GOT3 (cell line): ENCODE measurements around the gene SPG11.
"Not testable (repeated sequence)": the region's sequence is repeated elsewhere in the genome, so short reads cannot be mapped to it uniquely, and the experiment has no call there.

Source experiments
- DNase-seq: peaks from one replicate; lab custom pipeline; 2025; ENCODE audit warnings: mixed read lengths; lab: John Stamatoyannopoulos, UW

Gene SPG11

DNA sequence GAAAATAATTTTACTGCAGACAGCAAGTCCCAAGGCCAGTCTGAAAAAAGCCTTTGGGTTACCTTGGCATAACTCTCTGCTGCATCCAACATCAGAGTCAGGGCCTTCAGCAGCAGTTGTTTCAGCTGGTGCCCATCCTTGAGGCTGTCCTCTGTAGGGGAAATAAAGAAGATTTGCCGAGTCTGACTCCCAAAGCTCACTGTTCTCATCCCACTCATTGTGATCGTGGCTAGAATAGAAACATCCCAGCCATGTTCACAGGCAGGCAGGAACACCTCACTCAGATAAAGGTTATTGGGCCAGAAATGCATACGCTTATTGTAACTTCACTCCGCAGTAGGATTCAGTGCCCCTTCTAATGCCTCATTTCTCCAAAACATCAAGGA lies 97.3 kb downstream of the SPG11 start:
- DNase-seq, result no peak

DNA sequence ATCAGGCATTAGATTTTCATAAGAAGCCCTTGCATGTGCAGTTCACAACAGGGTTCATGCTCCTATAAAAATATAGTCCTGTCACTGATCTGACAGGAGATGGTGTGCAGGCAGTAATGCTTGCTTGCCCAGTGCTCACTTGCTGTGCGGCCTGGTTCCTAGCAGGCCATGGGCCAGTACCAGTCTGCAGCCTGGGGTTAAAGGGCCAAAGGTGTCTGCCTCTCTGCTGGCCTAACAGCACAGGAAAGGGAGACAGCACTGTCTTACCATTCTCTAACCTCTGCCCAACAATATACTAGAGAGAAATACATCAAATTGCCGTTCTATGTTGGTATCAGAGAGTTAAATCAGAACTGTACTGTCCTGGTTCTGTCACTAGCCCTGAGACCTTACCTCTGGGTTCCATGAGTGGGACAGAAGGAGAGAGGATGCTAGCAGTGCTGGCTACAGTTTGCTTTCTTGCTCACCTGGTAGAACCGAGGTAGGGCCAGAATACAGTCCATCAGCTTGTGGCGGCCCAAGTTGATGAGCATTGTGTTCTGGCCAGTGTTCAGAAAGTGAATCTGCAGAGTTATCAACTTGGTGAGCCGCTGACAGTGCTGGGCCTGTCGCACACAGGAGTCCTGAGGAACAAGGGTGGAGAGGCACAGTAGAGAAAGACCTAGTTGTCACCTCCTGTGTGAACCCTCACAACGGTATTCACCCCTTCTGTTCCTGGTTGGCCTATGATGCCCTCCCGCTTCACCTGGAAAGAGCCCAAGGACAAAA lies 97.9 kb downstream of the SPG11 start:
- DNase-seq, result no peak

DNA sequence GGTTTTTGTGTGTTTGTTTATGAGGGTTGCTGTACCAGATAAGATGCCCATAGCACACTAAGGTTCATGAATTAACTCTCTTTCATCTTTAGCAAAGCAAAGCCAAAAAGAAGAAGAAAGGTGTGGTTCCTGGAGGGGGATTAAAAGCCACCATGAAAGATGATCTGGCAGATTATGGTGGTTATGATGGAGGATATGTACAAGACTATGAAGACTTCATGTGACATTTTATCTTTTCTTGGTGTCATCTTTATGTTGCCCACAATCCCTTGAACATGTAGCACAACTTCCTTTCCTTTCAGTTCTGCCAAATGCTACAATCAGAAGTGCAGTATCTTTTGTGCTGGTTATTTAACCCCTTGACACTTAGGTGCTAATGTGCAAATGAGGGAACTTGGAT lies 102.5 kb downstream of the SPG11 start:
- not testable (repeated sequence) for DNase-seq

DNA sequence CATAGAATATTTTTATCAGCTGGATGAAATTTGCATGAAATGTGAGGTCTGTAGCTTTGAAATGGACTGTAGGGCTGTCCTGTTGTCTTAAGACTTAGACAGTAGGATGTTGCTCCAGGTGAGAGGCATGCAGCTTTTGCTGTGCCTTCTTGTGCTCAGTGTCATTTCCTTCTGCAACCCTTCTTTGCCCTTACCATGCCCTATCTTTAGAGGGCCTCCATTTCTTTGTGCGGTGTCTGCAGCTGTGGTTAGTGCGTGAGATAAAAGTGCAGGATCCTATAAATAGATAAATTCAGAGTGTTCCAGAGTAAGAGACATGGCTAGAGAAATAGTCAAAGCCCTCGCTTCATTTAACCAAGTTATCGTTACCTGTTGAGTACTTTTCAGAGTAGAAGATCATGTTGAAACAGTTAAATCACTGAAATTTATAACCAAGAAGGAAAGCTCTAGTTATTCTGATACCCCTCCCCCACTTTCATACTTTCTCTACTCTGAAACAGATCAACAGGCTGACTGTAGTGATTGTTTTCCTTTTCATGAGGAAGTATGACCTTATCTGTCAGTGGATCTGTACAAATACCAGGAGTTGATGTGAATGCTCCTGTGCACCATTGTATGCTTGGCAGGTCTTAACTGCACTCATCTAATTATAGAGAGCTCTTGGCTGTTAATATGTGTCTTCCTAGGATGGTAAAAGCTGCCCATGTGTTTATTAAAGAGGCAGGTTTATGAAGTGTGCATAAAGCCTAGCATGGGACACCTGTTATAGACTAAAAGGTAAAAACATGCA lies 108.3 kb downstream of the SPG11 start:
- no peak for DNase-seq

DNA sequence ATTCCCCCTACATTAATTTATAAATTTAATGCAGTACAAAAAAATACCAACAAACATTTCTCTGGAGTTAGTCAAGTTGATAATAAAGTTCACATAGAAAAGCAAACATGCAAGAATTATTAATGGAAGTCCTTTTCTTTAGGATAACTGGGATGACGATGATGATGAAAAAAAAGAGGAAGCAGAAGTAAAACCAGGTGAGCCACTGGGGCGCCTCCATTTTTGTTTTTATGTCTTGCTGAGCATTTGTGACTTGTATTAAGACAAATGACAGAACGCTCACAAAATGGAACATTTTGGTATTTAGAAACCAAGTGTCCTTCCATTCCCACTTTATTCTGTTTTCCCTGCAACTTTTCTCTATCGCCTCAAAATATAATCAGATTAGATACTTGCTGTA lies 112.7 kb downstream of the SPG11 start:
- no peak for DNase-seq

DNA sequence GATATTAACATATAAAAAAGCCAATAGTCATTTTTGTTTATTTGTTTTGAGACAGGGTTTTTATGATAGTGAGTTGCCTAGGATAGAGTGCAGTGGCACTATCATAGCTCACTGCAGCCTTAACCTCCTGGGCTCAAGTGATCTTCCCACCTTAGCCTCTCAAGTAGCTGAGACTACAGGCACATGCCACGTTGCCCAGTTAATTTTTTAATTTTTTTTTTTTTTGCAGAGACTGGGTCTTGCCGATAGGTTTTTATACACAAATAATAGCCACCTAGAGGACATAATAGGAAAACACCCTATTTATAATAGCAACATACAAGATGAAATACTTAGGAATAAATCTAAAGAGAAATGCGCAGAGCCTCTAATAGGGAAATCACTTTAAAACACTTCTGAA lies 113.2 kb downstream of the SPG11 start:
- no peak for DNase-seq

DNA sequence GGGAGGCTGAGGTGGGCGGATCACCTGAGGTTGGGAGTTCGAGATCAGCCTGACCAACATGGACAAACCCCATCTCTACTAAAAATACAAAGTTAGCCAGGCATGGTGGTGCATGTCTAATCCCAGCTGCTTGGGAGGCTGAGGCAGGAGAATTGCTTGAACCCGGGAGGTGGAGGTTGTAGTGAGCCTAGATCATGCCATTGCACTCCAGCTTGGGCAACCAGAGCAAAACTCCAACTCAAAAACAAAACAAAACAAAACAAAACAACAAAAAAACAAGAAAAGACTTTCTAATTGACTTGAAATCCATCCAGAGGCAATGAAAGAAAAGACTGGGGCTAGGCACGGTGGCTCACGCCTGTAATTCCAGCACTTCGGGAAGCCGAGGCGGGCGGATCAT lies 114.3 kb downstream of the SPG11 start:
- DNase-seq, result not testable (repeated sequence)

DNA sequence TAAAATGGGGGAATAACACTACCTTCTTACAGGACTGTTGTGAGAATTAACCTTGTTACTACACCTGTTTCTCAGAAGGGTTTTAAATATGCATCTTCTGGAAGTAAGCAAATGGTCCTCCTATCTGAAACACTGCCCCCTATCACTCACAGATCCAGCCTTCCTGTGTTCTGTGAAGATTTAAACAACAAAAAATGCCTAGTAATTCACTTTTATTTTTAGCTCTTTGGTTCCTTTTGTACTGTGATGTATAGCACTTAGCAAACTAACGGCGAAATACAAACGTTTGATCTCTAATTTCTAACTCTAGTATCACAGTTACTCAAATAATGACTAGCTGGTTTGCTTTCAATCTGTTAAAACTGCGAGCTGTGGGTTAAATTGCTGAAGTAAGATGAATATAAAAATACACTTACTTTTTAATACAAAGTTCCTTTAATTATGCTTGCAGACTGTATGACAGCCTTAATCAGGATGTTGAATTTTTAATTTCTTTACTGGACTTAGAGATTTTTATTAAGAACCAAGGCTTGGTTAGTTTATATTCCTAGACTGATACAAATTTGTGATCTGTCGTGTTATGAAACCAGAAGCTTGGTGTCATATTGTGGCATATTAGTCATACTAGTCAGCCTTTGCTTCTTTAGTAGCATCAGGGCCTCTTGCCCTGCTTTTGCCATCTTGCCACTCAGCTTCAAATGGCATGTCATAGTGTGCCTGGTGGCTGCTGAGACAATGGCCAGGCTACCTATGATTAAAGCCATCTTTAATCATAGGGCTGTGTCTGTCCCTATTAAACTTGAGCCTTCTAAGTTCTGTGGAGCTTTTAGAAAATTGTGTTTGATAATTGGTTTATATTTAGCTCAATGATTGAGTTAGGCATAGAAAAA lies 117.3 kb downstream of the SPG11 start:
- no peak for DNase-seq

DNA sequence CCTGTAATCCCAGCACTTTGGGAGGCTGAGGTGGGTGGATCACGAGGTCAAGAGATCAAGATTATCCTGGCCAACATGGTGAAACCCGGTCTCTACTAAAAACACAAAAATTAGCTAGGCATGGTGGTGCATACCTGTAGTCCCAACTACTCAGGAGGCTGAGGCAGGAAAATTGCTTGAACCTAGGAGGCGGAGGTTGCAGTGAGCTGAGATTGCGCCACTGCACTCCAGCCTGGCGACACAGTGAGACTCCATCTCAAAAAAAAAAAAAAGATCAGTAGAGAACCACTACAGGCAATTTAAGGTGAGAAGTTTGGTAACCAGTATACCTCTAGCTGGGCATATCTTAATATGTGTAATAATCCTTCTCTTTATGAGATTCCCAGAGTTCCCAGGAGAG lies 118.7 kb downstream of the SPG11 start:
- not testable (repeated sequence) for DNase-seq

DNA sequence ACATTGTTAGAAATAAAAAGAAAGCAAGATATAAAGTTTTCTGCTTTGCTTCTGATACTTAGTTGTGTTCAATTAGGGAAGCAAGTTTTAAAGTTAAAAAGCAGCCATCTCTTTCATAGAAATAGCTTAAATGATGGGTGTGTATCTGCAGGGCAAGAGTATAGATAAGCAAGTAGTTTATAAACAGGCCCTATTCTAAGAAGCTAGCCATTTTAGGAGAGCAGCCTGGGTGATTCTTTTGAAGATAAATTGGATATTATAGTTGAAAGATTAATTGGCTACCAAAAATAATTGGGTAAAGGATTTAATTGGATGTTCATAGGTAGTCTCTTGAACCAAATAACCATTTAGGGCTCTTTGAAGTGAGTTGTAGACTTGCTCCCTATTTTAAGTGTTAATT lies 120.9 kb downstream of the SPG11 start:
- DNase-seq, result no peak

DNA sequence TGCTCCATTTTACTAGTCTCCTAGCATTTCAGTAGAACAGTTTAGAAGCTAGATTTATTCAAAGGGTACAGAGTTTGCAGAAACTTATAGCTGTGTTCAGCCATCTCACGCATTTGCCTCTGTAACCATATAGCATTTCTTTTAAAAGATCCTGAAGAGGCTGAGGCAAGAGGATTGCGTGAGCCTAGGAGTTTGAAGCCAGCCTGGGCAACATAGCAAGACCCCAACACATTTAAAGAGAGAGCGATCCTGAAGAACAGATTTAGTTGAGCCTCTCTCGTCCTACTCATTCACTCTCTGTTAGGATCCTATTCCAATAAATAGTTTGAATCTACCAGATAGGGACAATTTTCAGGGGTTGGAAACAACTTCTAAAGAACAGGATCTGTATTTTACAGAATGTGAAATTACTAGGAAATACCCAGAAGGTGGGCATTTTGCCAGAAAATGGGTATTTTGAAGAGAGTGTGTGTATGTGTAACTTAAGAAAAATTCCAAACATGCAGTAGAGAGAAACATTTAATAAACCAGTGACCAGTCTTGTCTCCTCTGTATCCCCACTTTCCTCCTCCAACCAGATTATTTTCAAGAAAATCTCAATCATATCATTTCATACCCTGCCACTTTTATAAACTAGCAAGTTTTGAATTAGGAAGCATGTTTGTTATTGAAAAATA lies 122.0 kb downstream of the SPG11 start:
- no peak for DNase-seq

DNA sequence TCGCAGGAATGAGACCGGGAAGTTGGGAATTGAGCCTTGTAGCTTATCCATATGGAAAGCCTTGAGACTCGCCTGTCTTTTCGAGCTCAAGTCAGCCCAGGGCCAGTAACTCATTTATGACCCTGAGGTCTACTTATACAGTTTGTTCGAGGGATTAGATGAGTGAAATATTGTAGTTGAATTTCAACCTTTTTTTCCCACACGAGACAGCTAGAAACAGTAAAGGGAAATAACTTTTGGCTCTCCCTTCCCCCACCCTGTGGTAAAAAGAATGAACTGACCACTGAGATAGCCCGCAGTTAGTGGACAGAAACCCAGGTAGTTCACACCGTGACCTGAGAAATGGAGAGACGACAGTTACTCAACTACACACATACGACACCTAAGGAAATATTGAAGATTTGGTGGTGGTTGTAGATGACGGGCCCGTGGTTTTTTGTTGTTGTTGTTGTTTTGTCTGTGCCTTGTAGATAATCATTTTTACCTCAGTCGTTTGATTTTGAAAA lies 125.7 kb downstream of the SPG11 start:
- no peak for DNase-seq

DNA sequence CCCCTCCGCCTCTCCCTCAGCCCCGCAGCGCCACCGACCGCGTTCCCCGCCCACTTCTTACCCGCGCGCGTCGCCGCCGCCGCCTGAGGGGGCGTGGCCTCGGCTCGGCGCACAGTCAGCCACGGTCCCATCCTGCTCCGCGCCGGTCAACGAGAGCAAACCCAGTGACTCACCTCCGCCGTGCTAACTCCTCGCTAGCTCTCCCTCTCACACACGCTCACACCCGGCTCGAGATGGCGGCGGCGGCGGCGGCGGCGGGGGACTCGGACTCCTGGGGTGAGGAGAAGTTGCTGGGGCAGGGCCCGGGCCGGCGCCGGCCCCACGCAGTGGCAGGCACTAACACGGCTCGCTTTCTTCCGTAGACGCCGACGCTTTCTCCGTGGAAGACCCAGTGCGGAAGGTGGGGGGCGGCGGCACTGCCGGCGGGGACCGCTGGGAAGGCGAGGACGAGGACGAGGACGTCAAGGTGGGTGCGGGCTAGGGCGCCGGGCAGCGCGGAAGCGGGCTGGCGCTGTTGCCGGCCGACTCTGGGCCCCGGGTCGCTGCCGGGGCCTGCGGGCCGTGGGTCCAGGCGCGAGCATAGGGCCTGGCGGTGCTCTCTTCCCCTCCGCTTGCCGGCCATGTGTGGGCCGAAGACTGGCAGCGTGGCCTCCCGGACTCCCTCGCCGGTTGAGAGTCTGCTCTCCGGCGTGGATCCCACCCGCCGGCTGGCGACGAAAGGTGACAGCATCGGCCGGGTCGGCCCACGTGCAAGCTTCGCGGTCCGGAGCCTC lies 126.3 kb downstream of the SPG11 start, which contains the start of gene EIF3J:
Gene EIF3J, plus strand, starts transcription at position 186 of the 773 bp plus-strand sequence. Its CDS starts 48 bp downstream, at position 234.
- DNase-seq, result no peak

DNA sequence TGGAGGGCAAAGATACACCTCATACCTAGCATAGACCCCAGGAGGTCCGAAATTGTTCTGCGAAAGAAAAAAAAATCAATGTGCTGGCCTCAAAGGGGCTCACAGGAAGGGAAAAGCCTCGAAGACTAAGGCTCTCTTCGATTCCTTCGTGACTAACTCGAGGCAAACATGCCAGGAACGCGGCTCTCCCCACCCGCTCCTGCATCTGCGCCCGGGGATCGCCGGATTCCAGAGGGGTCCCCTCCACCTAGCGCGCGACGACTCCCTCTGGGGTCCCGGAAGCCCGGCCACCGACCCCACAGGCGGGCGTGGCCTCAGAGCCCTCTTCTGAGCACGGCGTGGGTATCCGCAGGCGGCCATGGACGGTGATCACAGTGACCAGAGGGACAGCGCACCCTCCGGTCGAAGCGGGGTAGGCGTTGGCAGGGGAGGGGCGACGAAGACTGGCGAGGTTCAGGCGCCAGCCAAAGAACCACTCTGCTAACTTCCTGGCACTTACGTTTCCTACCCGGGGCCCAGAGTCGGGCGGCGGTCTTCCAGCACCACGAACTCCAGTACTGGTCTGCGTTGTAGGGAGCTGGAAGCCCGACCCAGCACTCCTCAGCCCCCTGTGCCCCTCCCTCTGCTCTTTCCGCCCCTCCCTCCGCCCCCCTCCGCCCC lies 127.0 kb downstream of the SPG11 start:
- peak; percentile 86 for DNase-seq

DNA sequence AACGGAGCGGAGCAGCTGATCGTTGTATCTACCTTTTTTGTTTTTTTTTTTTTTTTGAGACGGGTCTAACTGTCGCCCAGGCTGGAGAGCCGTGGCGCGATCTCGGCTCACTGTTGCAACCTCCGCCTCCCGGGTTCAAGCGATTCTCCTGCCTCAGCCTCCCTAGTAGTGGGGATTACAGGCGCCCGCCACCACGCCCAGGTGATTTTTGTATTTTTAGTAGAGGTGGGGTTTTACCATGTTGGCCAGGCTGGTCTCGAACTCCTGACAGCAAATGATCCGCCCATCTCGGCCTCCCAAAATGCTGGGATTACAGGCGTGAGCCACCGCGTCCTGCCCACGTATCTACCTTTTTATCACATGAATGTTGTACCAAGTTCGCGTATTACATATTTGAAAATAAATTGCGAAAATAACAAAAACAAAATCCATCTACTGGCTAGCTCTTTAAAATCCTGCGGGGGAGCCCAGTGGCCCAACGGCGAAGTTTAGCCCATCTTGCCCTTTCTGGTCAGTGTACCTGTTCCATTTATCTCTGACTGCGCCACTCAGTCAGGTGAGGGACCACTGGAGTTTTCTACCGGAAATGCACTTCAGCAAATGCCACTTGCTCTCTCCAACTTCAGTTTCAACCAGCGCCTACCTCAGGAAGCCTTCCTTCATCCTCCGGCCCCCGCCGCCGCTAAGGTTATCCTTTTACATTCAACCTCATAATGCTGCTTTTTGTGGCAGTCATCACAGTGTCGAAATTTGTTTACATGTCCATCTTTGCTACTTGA lies 127.8 kb downstream of the SPG11 start:
- DNase-seq, result no peak

DNA sequence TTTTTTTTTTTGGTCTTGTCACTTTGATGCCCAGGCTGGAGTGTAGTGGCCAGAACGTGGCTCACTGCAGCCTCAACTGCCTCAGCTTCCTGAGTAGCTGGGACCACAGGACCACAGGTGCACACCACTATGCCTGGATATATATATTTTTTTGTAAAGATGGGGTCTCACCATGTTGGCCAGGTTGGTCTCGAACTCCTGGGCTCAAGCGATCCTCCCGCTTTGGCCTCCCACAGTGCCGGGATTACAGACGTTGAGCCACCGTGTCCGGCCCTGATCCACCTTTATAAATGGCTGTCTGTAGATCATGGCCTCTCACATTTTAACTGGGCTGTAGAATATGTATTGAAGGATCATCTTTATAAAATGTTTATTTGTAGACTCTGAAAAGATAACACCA lies 128.4 kb downstream of the SPG11 start:
- no peak for DNase-seq

DNA sequence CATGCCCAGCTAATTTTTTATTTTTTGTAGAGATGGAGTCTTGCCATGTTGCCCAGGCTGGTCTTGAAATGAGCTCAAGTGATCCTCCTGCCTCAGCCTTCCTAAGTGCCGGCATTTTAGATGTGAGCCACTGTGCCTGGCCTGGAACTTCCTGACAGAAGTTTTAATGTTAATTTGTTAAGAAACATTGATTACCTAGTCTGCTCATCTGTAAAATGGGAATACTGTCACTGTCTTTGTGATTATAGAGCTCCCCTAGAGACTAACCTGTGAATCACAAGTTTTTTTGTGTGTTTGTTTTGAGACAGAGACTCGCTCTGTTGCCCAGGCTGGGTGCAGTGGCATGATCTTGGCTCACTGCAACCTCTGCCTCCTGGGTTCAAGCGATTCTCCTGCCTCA lies 130.8 kb downstream of the SPG11 start:
- no peak for DNase-seq

DNA sequence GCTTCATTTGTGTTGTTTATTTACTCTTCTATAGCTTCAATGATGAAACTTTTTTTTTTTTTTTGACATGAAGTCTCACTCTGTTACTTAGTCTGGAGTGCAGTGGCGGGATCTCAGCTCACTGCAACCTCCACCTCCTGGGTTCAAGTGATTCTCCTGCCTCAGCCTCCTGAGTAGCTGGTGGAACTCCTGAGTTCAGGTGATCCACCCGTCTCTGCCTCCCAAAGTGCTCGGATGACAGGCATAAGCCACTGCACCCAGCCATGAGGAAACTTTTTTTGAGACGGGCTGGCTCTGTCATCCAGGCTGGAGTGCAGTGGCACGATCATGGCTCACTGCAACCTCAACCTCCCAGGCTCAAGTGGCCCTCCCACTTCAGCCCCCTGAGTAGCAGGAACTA lies 131.2 kb downstream of the SPG11 start:
- DNase-seq, result not testable (repeated sequence)

DNA sequence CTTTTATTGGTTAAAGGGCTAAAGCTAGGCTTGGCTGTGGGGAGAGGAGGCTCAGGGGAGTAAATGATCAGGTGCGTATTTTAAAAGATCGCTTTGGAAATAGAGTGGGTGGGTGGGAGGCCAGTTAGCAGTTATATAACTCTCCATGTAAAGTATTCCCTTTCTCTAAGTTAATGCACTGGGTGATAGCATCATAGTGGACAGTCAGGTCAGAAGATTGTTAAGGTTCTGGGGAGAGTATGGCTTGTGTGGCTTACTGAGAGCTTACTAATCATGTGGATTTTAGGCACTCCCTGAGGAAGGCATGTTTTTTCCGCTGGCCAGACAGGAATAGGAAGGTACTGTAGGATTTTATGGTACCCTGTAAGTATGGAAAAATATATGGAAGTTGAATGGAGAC lies 132.8 kb downstream of the SPG11 start:
- DNase-seq, result no peak
